Measurements from ENCODE around the gene EYS. TPM values are rescaled to one million over a fixed set of nuclear protein-coding genes. Genes with fewer than 3 reads are reported as not detected.

EYS gene
- total RNA-seq, 4 donors from 2014 or later = 0.12 to 1.4 (median 0.22) TPM

DNA sequence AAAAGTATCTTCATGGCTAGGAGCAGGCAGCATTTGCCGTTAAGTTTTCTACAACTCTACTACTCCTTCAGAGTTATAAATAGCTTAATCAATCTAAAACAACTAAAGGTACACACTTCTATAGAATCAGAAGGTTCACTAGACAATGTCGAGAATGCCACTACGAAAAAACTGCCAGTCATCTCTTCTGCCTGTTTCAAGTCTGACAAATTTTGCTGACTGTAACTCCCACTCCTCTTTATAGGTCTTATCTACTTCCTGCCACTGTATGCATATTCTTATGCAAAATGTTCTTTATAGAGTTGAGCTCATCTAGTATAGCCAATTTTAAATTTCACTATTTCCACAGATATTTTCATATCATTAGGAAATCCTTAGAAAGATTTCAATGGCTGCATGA is 160.1 kb downstream of the EYS start:
- TF ChIP-seq, protein P1, sequence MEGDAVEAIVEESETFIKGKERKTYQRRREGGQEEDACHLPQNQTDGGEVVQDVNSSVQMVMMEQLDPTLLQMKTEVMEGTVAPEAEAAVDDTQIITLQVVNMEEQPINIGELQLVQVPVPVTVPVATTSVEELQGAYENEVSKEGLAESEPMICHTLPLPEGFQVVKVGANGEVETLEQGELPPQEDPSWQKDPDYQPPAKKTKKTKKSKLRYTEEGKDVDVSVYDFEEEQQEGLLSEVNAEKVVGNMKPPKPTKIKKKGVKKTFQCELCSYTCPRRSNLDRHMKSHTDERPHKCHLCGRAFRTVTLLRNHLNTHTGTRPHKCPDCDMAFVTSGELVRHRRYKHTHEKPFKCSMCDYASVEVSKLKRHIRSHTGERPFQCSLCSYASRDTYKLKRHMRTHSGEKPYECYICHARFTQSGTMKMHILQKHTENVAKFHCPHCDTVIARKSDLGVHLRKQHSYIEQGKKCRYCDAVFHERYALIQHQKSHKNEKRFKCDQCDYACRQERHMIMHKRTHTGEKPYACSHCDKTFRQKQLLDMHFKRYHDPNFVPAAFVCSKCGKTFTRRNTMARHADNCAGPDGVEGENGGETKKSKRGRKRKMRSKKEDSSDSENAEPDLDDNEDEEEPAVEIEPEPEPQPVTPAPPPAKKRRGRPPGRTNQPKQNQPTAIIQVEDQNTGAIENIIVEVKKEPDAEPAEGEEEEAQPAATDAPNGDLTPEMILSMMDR (IDR thresholded peaks at IDR 0.05) = no peak
- no peak for ATAC-seq (ENCODE audit: low FRiP score)
- DNase-seq (ENCODE audit: low spot score) = no peak

DNA sequence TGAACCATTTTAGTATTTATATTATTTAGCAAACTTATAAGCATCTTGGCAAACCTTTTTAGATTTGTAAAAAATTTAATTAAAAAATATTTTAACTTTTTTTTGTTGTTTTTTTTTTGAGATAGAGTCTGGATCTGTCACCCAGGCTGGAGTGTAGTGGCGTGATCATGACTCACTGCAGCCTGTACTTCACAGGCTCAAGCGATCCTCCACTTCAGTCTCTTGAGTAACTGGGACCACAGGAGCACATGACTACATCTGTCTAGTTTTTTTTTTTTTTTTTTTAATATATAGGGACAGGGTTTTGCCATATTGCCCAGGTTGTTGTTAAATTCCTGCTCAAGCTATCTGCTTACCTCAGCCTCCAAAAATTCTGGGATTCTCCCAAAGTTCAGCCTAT is 161.1 kb downstream of the EYS start:
- DNase-seq (ENCODE audit: low spot score) (no peak), ATAC-seq (ENCODE audit: low FRiP score) (no peak)
- TF ChIP-seq, protein P1 (IDR thresholded peaks at IDR 0.05) = no peak

DNA sequence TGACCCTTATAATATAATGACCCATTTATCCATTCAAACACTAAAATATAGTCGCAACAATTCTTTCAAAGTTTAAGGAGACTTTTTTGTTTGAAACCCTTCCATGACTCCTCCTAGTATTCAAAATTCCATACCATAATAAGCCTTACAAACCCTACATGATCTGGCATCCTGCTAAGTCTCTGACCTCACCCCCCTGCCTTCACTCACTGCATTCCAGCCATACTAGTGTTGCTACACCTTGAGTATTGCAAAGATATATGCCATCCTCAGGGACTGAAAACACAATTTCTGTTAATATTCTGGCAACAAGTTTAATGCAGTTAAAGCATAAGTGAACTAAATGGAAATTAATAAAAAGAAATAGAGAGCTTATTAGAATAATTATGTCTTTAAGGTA is 168.4 kb downstream of the EYS start:
- no peak for DNase-seq (ENCODE audit: low spot score)
- TF ChIP-seq, protein P1 (IDR thresholded peaks at IDR 0.05) = no peak
- no peak for ATAC-seq (ENCODE audit: low FRiP score)

DNA sequence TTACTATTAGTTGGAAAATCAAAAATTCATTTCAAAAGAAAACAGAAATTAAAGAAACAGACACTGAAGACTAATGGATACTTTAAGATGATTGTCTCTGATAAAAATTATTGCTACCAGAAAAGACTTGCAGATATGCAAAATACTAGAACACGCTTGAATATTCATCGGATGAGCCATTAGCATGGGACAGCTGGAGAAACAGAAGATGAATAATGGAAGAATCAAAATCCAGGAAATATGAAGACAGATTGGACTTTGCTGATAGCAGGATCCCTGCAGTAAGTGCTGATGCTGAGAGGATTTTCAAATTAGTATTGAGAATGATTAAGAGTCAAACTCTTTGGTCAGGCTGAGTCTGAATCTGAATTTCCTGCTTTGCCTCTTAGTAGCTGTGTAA is 169.4 kb downstream of the EYS start:
- TF ChIP-seq, protein P1 (IDR thresholded peaks at IDR 0.05) = no peak

DNA sequence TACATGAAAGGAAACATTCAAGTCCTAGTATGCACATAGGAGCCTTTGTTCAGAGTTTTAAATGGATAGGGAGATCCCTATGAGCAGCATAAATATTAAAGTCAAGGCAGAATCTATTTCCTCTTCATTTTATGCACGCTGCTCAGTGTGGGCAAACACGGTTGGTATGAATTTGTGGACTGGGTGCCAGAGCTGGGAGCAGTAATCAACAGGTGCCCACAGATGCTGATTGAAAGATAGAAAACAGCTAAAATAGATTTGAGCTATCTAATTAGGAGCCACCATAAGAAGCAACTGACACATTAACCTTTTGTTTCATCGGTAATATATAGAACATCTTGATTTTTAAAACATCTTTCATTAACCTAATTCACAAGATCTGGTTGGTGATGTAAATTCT is 175.5 kb downstream of the EYS start:
- ATAC-seq (ENCODE audit: low FRiP score) = no peak
- TF ChIP-seq, protein P1 (IDR thresholded peaks at IDR 0.05) = no peak
- no peak for DNase-seq (ENCODE audit: low spot score)

More for the DNA sequence above, 169.4 kb downstream of the EYS start:
- no peak for DNase-seq (ENCODE audit: low spot score)
- no peak for ATAC-seq (ENCODE audit: low FRiP score)

DNA sequence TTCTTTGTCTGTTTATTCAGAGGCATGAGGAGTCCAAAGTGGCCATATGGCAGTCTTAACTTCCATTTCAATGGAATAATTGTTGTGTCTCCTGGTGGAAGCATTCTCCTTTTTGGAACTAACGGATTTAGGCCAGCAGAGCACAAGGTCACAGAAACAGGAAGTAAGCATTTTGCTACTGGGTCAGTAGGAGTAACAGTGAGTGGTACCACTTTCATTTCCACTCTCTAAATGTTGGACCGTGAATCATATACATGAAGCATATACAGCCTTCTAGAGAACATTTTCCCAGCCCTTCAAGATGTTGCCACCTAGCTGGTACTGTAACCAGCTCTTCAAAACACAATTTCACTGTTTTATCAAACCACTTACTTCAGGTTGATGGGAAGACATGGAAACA is 182.8 kb downstream of the EYS start:
- TF ChIP-seq, protein P1 (IDR thresholded peaks at IDR 0.05) = no peak
- ATAC-seq (ENCODE audit: low FRiP score) = no peak
- DNase-seq (ENCODE audit: low spot score) = no peak

DNA sequence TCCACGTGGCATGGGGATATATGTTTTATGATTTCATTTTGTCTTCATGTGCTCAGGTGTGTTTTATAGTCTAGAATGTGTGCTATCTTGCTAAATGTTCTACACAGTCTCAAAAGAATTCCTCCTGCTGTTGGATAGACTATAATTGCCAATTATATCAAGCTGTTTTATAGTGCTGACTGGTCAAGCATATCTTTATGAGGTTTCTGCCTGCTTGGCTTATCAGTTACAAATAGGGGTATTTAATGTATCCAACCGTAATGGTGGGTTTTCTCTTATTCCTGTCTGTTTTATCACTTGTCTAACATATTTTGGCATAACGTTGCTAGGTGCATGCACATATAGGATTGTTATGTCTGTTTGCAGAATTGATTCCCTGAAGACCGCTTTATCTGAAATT is 201.3 kb downstream of the EYS start:
- DNase-seq (ENCODE audit: low spot score) (no peak), ATAC-seq (ENCODE audit: low FRiP score) (no peak)
- TF ChIP-seq, protein P1 (IDR thresholded peaks at IDR 0.05) = no peak

Data from omental fat pad (tissue), 4 donors.